ENCODE results near the gene MMAB. TPM values are rescaled to one million over a fixed set of nuclear protein-coding genes. Genes with fewer than 3 reads are reported as not detected.

The MMAB gene
- total and polyA plus RNA-seq, 2 of the 13 experiments (the other 11 are each of a cell fraction or from before 2014, with no cell fraction given) = 26.1 to 77.3 TPM

DNA sequence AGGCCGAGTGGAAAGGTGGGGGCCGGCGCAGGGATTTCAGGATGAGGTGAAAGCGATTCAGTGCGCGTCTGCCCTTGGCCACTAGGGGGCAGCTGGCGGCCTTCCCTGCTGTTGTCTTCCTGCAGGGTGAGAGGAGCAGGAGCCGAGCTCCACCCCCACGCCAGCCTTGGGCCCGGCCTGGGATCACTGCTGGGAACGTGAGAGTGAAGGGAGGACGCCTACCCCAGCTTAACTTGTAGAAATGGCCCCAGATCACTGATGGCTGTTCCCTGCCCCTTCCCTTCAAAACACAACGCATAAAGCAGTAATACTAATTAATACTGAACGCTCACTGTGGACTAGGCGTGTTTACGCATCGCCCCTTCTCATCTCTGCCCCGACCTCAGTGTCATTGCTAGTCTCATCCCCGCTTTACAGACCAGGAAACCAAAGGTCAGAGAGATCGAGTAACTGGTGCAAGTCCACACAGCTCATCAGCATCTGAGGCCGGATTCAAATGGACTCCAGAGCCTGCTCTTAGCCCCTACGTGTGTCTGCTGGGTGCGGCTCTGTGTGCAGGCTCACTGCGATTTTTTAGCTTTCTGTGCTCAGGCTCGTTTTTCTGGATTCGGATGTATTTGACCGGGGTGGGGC, 24.6 kb upstream of the MMAB start (continued):
- TF ChIP-seq POLR2G (IDR thresholded peaks at IDR 0.05; ENCODE audit: low read depth, low read length) (peak; percentile 66), ZNF782 (CRISPR knock-in tag; IDR thresholded peaks at IDR 0.05; ENCODE audit: borderline replicate concordance) (0 out of 2 replicates have a peak, but pooled peaks have one; percentile 9), ZC3H13 (CRISPR knock-in tag; IDR thresholded peaks at IDR 0.05) (peak; percentile 89), NFKBIZ (CRISPR knock-in tag; IDR thresholded peaks at IDR 0.05) (0 out of 2 replicates have a peak, but pooled peaks have one; percentile 8), SAFB2 (CRISPR knock-in tag; IDR thresholded peaks at IDR 0.05; ENCODE audit: borderline replicate concordance, low read depth) (peak; percentile 82; the same call in 1 of the 2 replicates), NR2F6 (IDR thresholded peaks at IDR 0.05) (no peak), NR2F6 (CRISPR knock-in tag; IDR thresholded peaks at IDR 0.05) (peak; percentile 39; the same call in 1 of the 2 replicates), PRPF4 (IDR thresholded peaks at IDR 0.05; ENCODE audit: low read depth, low read length, poor library complexity, severe bottlenecking) (no peak), ZFY (CRISPR knock-in tag; IDR thresholded peaks at IDR 0.05) (peak; percentile 57), MEF2D (CRISPR knock-in tag; IDR thresholded peaks at IDR 0.05) (peak; percentile 12; the same call in 1 of the 2 replicates), PCBP1 (IDR thresholded peaks at IDR 0.05; ENCODE audit: borderline replicate concordance, low read depth, low read length) (peak; percentile 69; the same call in 1 of the 2 replicates), ZNF788 (CRISPR knock-in tag; IDR thresholded peaks at IDR 0.05; ENCODE audit: borderline replicate concordance) (peak; percentile 42; the same call in 1 of the 2 replicates), KDM6A (CRISPR knock-in tag; IDR thresholded peaks at IDR 0.05; ENCODE audit: low read depth) (no peak), YEATS2 (CRISPR knock-in tag; IDR thresholded peaks at IDR 0.05; ENCODE audit: borderline replicate concordance) (peak; percentile 69; the same call in 1 of the 2 replicates), REPIN1 (CRISPR knock-in tag; IDR thresholded peaks at IDR 0.05; ENCODE audit: borderline replicate concordance, low read depth) (peak; percentile 61; the same call in 1 of the 2 replicates), KLF11 (CRISPR knock-in tag; IDR thresholded peaks at IDR 0.05) (peak; percentile 49; the same call in 1 of the 2 replicates), ZNF253 (CRISPR knock-in tag; IDR thresholded peaks at IDR 0.05; ENCODE audit: borderline replicate concordance) (peak; percentile 76; the same call in 1 of the 2 replicates), KLF12 (CRISPR knock-in tag; IDR thresholded peaks at IDR 0.05; ENCODE audit: borderline replicate concordance) (no peak), GTF3A (CRISPR knock-in tag; conservative IDR thresholded peaks at IDR 0.05) (no peak), ZMYM2 (CRISPR knock-in tag; IDR thresholded peaks at IDR 0.05) (peak; percentile 68; the same call in 1 of the 2 replicates), SYNCRIP (IDR thresholded peaks at IDR 0.05; ENCODE audit: insufficient read depth, low read depth, low read length) (no peak)
- TF ChIP-seq, protein P1, sequence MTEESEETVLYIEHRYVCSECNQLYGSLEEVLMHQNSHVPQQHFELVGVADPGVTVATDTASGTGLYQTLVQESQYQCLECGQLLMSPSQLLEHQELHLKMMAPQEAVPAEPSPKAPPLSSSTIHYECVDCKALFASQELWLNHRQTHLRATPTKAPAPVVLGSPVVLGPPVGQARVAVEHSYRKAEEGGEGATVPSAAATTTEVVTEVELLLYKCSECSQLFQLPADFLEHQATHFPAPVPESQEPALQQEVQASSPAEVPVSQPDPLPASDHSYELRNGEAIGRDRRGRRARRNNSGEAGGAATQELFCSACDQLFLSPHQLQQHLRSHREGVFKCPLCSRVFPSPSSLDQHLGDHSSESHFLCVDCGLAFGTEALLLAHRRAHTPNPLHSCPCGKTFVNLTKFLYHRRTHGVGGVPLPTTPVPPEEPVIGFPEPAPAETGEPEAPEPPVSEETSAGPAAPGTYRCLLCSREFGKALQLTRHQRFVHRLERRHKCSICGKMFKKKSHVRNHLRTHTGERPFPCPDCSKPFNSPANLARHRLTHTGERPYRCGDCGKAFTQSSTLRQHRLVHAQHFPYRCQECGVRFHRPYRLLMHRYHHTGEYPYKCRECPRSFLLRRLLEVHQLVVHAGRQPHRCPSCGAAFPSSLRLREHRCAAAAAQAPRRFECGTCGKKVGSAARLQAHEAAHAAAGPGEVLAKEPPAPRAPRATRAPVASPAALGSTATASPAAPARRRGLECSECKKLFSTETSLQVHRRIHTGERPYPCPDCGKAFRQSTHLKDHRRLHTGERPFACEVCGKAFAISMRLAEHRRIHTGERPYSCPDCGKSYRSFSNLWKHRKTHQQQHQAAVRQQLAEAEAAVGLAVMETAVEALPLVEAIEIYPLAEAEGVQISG (CRISPR knock-in tag; IDR thresholded peaks at IDR 0.05) = peak; percentile 46; the same call in 1 of the 2 replicates
- TF ChIP-seq, protein P2, sequence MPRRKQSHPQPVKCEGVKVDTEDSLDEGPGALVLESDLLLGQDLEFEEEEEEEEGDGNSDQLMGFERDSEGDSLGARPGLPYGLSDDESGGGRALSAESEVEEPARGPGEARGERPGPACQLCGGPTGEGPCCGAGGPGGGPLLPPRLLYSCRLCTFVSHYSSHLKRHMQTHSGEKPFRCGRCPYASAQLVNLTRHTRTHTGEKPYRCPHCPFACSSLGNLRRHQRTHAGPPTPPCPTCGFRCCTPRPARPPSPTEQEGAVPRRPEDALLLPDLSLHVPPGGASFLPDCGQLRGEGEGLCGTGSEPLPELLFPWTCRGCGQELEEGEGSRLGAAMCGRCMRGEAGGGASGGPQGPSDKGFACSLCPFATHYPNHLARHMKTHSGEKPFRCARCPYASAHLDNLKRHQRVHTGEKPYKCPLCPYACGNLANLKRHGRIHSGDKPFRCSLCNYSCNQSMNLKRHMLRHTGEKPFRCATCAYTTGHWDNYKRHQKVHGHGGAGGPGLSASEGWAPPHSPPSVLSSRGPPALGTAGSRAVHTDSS (CRISPR knock-in tag; conservative IDR thresholded peaks at IDR 0.05) = no peak

Measured in HepG2 (cell line).